NCI-H2029 (cell line): ENCODE data around the gene RNF103.
"Not testable (repeated sequence)": the region's sequence is repeated elsewhere in the genome, so short reads cannot be mapped to it uniquely, and the experiment has no call there.

Experiments
- DNase-seq: peaks from one replicate; lab custom pipeline; 2025; lab: John Stamatoyannopoulos, UW

Gene RNF103, protein sequence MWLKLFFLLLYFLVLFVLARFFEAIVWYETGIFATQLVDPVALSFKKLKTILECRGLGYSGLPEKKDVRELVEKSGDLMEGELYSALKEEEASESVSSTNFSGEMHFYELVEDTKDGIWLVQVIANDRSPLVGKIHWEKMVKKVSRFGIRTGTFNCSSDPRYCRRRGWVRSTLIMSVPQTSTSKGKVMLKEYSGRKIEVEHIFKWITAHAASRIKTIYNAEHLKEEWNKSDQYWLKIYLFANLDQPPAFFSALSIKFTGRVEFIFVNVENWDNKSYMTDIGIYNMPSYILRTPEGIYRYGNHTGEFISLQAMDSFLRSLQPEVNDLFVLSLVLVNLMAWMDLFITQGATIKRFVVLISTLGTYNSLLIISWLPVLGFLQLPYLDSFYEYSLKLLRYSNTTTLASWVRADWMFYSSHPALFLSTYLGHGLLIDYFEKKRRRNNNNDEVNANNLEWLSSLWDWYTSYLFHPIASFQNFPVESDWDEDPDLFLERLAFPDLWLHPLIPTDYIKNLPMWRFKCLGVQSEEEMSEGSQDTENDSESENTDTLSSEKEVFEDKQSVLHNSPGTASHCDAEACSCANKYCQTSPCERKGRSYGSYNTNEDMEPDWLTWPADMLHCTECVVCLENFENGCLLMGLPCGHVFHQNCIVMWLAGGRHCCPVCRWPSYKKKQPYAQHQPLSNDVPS

DNA sequence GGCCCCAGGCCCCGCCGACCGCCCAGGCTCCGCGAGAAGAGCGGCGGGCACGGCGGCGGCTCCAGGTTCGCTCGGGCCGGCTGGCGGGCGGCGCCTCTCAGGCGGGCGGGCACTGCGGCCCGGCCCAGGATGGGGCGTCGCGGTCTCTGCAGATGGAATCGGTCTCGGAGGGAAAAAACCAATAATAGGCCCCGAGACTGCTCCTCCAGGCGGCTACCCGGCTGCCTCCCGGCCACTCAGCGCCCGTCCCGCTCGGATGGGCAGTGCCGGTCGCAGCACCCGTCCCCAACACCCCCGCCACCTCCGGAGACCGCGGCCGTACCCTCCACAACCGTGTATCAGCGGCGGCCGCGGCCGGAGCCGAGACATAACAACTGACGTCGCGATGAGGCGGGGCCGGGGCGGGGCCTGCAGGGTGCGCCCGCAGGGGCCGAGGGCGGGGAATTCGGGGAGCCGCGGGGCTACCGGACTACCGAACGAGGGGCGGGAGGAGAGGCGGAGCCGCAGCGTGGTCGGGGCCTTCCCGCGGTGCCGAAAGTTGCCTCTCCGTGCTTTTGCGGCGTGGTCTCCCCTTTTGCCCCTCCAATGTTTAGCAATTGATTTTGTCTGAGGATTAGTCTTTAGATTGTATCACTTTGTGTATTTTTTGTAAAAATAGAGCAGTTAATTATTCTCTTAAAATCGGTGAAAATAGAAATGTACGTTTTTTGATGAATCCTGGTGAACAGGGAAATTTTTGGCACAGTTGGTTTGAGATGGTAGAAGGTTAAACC lies at the start of gene RNF103:
TSS of gene RNF103 (minus strand) at position 372 of the 773 bp plus-strand sequence. CDS start 979 bp downstream, outside the sequence.
- peak; percentile 74 for DNase-seq

DNA sequence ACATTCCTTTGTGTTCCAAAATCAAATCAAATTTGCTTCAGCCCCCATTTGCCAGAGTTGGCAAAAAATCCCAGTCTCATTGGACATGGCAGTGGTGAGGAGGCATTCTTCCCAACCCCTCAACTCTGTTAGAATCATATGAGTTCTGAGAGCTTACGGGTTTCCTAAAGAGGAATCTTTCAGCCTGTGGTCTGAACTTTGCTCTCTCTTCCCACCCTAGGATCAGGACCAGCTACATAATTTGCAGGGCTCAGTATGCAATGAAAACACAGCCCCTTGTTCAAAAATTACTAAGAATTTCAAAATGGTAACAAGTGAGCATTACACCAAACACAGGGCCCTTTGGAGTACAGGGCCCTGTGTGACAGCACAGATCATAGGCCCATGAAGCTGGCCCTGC lies 49.3 kb upstream of the RNF103 start:
- DNase-seq, result no peak

DNA sequence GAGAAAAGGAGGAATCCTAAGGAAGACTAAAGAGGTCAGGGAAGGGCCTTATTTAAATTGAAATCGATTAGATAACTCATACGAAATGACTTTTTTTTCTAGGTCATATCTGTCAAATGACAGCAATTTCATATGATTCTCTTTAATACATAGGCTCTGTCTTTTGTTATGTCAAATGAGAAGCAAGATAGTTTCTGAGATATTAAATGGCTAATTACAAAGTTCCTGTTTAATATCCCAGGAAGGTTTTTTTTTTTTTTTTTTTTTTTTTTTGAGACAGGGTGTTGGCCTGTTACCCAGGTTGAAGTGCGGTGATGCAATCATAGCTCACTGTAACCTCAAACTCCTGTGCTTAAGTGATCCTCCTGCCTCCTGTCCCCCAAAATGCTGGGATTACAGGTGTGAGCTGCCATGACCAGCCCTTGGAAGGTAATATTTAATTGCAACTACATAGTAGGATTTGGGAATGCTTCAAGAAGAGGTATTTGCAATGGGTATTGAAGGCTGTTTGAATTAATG lies 48.4 kb upstream of the RNF103 start:
- no peak for DNase-seq

DNA sequence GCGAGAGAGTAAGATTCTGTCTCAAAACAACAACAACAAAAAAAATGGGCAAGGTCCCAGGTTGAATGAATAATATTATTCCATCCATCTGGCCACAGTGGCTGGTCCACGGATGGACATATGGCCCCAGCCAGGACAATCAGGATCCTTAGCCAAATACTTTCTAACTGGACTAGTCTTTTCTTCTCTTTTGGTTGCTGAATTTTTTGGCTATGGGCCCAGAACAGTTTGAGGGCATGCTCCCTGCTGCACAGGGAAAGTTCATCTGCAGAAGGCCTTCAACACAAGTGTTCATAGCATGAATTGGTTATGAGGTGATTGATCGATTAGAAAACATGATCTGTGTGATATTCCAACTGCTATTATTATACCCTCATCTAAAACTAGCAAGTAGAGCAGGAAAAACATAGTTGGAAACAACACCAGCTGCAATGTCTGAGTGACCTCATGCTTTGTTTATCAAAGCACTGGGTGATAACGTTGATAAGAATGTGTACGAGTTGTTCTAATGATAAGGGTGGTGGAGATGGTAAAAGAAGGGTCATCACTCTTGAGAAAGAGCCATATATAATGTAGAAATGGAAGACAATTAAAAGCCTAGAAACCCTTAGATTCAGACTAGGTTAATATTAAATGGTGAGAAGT lies 47.8 kb upstream of the RNF103 start:
- no peak for DNase-seq

DNA sequence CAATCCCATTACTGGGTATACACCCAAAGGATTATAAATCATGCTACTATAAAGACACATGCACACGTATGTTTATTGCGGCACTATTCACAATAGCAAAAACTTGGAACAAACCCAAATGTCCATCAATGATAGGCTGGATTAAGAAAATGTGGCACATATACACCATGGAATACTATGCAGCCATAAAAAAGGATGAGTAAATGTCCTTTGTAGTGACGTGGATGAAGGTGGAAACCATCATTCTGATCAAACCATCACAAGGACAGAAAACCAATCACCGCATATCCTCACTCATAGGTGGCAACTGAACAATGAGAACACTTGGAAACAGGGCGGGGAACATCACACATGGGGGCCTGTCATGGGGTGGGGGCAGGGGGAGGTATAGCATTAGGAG lies 45.7 kb upstream of the RNF103 start:
- not testable (repeated sequence) for DNase-seq

DNA sequence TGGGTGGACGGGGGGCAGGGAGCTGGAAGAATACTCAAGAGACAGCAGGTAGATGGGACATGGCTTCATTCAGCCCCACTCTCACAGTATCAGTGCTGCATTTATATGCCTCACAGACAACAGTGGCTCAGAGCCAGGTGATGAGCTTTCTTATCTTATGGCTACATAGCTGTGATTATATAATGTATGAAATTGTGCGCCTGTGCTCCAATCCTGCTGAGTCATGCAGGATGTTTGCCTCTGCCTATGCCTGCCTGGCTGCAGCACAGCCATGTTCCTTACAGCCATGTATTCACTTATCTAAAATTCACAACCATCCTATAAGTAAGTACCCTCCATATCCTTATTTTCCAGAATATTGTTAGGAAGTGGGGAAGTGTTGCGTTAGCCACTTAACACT lies 37.7 kb upstream of the RNF103 start:
- DNase-seq, result no peak

DNA sequence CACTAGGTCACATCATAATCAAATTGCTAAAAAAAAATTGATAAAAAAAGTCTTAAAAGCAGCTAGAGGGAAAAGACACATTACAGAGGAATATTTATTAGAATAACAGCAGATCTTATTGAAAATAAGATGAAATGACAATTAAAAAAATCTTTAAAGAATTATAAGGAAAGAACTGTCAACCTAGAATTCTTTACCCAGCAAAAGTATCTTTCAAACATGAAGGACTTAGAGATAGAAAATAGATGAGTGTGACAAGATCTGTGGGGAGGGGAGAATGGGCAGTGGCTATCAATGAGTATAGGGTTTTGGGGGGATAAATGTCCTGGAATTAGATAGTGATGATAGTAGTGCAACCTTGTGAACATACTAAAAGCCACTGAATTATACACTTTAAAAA lies 26.5 kb upstream of the RNF103 start:
- no peak for DNase-seq

DNA sequence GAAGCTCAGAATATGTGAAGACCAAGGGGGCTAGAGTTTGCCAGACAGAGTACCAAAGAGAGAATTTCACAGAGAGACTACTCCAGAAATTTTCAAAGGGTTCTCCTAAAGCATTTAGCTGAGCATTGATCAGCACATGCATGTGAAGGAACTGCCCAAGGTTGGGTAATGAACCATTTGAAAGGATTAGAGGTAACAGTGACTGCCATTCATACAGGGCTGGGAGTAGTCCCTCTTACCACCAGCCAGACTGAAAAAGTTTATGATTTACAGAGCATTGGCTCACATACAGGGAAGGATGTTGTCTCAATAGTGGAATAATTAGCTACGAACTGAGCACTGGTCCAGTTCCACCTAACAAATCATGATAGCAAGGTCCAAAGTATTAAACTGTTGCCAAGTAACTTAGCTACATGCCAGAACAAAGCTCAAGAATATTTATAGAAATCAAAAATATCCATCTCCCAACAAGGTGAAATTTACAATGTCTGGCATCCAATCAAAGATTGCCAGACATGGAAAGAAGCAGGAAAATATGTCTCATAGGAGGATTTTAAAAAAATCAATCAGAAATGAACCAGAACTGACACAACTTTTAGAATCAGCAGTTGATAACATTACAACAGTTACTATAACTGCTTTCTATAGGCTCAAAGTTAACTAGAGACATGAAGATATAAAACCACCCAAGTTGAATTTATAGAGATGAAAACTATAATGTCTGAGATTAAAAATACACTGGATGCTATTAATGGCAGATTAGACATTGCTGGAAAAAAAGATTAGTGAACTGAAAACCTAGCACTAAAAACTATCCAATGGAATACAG lies 25.7 kb upstream of the RNF103 start:
- no peak for DNase-seq

DNA sequence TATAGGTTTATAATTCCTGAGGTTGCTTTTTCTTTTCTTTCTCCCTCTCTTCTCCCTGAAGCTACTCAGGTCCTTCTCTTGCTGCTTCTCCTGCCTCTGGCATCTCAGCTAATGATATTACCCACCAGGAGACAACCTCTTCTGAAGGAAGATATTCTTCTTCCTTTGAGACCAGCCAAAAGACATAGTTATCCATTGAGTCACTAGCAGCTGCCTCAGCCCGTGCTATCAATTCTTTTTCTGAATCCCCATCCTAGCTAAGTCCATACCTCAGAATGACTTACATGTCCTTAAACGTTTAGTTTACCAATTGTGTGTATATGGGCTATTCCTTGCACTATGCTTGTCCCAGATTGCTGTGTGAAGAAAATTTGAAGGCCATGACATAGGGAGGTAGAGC lies 25.0 kb upstream of the RNF103 start:
- DNase-seq, result no peak

DNA sequence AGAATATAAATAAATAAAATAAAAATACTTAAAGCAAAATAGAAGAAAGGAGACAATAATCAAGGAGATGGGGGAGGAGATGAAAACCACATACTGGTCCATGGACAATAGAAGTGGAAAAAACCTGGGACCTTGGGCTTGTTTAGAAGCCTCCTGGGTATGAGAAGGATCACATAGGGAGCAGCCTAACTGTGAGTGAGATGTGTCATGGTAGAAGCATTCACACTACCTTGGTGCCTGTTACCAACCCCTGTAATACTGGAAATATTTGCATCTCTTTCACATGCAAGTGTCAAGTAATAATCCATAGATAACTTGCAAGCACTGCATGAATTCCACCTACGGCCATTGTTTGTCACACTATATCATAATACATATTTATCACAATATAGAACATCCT lies 23.2 kb upstream of the RNF103 start:
- DNase-seq, result no peak

DNA sequence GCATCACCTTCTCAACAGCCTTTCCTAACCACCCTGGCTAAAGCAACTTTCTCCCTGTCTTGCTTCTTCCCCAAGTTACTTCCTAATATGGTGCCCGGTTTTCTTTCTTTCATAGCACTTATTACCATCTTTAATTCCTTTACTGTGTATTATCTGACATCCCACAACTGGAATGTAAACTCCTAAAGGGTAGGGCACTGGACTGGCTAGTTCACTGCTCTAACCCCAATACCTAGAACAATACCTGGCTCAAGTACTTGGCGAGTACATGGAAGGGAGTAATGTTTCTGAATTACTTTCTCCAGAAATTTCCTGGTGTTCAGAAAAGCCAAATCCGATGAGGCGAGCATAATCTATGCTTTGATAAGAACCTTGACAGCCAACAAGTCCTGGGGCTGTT lies 22.7 kb upstream of the RNF103 start:
- DNase-seq, result no peak

DNA sequence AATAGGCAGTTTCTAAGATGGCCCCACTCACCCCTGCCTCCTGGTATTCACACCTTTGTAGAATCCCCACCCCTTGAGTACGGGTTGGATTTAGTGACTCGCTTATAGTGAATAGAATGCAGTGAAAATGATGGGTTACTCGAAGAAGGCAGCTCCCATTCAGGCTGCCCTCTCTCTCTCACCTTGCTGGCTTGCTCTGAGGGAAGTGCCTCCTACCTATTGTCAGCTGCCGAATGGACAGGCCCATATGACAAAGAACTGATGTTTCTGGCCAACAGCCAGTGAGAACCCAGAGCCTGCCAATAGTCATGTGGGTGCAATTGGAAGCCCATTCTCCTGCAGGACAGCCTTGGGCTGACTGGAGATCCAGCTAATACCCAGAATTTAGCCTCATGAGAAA lies 22.1 kb upstream of the RNF103 start:
- no peak for DNase-seq

DNA sequence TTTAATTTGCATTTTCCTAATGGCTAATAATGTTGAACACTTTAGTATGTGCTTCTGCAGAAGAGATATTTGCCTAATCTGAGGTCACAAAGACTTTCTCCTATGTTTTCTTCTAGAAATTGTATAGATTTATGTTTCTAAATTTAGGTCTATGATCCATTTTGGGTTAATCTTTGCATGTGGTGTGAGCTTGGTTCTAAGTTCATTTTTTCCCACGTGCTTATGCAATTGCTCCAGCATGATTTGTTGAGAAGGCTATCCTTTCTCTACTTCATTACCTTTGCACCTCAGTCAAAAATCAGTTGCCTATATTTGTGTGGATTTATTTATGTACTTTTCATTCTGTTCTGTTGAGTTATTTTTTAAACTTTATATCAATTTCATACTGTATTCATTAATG lies 15.0 kb upstream of the RNF103 start:
- DNase-seq, result no peak

DNA sequence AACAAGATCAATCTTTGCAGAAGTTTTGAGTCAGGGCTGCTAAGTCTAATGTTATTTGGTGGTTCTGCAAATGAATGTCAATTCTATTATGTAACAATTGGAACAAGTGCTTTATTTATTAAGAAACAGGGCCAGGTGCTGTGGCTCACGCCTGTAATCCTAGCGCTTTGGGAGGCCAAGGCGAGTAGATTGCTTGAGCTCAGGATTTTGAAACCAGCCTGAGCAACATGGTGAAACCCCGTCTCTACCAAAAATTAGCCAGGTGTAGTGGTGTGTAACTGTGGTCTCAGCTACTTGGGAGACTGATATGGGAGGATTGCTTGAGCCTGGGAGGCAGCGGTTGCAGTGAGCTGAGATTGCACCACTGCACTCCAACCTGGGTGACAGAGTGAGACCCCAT lies 13.2 kb upstream of the RNF103 start:
- DNase-seq, result no peak

DNA sequence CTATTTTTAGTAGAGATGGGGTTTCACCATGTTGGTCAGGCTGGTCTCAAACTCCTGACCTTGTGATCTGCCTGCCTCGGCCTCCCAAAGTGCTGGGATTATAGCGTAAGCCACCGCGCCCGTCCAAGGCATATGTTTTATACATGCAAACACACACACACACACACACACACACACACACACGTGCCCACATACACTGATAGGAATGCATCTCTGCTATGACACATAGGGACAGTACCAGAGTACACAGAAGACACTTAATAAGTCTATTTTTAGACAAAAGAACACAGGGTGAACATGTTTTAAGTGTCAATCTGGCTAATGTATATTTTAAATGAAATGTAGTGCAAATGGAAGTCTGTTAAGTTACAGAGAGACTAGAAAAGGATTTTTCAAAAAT lies 10.7 kb upstream of the RNF103 start:
- no peak for DNase-seq

DNA sequence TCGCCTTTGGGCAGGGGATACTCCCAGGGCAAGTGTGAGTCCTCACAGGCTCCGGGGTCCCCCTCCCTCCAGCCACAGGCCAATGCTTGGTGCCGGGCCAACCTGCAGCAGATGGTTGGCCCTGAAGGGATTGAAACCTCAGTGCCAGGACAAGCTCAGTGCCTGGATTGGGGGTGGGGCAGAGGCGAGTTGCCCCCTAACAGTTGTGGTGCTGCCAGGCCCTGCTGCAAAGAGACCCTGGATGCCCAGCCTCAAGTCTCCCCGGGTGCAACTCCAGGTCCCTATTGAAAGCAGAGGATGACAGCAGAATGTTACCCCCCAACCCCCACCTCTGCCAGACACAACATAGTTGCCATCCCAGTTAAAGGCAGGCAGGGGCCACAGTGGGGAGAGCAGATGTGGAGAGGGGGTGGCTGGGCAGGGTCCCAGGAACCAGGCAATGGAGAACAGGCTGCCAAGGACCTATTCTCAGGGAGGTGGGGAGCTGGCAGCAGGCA lies 9.5 kb upstream of the RNF103 start:
- no peak for DNase-seq

DNA sequence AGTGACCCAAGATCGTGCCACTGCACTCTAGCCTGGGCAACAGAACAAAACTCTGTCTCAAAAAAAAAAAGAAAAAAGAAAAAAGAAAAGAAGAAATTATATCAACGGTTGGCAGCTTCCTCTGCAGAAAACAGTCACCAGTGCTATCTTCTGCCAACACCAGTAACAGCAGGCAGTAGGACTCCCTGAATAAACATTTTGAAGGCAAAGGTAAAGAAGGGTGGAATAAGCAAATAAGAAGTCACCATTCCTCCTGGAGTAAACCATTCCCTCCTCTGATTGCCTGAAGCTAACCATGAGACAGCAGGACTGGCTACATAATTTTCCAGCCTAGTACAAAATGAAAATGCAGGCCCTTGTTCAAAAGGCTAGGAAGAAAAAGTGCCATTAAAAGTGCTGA lies 9.0 kb upstream of the RNF103 start:
- no peak for DNase-seq

DNA sequence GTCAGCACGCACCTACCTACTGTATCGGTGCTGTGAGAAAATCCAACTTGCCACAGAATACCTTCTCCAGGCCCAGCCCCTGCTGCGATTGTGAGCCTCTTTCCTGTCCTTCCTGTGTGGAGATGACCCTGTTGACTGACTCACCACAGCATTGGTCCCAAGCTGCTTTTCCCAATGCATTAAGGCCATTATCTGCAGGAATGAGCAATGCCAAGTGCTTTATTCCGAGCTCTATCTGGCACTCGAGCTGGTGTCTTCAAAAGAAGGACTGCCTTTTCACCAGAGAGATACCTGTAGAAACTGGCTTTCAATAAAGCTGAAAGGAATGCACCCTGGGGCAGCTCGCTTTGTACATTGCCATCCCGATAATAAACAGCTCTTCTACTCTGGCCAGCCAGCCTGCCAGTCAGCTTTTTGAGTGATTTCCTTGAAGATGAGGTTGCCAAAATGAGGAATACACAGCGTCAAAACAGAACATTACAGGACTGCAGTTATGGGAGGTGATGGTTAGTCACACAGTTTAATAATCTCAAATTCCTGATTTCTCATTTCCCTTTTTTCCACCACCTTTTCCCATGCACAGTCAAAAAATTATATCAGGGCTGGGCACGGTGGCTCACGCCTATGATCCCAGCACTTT lies 8.3 kb upstream of the RNF103 start:
- DNase-seq, result no peak

DNA sequence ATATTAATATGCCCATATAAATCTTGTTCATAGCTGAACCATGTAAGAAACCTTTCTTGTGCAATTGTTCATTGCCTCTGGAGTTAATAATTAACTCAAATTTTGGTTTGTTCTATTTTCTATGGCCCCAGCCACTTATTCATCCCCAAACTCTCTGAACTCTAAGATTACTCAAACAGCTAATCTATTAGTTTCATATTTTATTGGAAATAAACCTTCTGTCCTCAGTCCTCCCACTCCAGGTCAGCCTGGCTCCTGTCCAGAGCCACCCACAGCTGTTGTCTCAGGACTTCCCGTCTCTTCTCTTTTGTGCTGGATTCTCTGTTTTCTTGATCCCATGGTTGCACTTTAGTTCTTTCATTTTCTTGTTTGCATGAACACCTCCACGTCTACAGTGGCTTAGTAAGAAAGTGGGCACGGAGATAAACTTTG lies 4.4 kb upstream of the RNF103 start:
- no peak for DNase-seq

DNA sequence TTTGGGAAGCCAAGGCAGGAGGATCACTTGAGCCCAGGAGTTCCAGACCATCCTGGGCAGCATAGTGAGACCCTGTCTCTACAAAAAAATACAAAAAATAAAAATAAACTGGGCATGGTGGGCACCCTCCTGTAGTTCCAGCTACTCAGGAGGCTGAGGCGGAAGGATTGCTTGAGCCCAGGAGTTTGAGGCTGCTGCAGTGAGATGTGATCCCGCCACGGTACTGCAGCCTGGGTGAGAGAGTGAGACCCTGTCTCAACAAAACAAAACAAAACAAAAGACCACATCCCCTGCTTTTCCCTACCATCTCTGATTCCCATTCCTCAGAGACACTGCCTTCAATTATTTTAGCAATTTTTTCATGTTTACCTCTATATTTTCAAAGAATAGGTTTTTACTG lies 3.9 kb upstream of the RNF103 start:
- DNase-seq, result no peak

DNA sequence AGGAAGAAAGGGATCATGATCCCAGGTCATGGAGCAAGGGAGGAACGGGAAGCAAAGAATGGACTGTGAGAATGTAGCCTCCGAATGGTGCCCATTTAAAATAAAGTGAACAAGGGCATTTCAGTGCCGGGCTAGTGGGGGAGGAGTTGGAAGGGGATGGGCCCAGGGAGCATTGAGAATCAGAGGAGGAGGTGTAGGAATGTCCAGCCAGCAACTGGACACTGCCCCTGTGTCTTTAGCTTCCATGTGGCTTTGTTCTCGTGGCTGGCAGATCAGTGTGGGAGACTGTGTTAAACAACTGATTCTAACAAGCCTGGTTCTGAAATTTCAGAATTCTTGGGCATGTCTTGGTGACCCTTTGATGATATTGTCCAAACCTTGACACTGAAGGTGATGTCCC lies 1.4 kb upstream of the RNF103 start:
- DNase-seq, result no peak
